Astrocyte of the spinal cord (primary cell): ENCODE data around the gene USP19.

ENCODE experiments used
- DNase-seq: peaks from one replicate; pipeline ENCODE4 v3.0.0; 2011; ENCODE audit warnings: low read depth, low spot score
- H3K4me3 ChIP-seq: 2 replicates; pipeline ENCODE4 v1.5.1; 2011; ENCODE audit warnings: low read depth, mild to moderate bottlenecking, low read length, moderate library complexity
- CTCF ChIP-seq: IDR thresholded peaks from 2 replicates; pipeline ENCODE4 v1.5.1; 2012; ENCODE audit warnings: low read depth, mild to moderate bottlenecking, low read length, inconsistent platforms
- in situ Hi-C: cut with HindIII; loops from 2 replicates; pipeline ENCODE4 v1.10.0; 2017; ENCODE audit warnings: low sequenced_read_pairs

The USP19 gene

DNA sequence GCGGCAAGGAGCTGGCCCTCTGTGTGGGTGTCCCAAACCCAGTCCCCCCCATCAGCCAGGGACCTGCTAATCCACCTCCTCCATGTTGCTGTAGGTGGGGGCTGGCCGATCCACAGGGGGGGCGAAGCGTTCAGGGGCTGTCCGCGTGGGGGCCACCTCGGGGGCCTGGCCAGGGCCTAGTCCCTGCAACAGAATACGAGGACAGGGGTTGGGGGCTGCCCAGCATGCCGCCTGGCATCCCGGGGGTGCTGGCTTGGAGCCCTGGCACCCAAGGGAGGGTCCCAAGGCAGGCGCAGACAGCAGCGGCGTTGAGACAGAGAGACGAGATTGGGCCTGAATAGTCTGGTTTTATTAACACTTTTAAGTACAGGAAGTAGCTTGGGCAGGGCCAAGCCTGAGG, 12.3 kb downstream of the USP19 start:
- TF ChIP-seq CTCF, result no peak
- in situ Hi-C loops, result no loop called here
- no peak overlapping the region for H3K4me3 ChIP-seq
- no peak for DNase-seq

- in situ Hi-C loops, result no loop called here
- peak; percentile 93 for DNase-seq
Measured at GRCh38 chr3:49104427-49105291, 16.0 kb downstream of the USP19 start, which contains the start of gene QARS1. QARS1 (minus strand) TSS chr3:49104757; CDS start chr3:49104733, 24 bp downstream.

DNA sequence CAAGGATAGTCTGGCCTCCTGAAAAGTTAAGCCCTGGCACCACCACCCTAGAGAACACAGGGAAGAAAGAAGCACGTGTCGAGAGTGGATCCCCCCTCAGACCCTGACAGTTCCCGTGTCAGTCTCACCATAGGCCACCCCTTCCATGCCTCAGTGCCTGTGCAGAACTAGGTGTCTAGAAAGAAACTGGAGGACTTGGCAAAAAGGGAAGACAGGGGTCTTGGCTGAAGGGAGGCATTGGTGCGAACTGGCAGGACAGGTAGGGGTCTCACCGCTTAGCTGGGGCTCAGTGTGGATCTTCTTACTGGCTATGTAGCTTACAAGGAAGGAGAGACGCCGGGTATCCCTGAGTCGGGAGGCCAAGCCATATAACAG, 16.6 kb downstream of the USP19 start:
- DNase-seq, result no peak
- H3K4me3 ChIP-seq, result peak overlapping the region; percentile 92
- in situ Hi-C loops, result no loop called here
- TF ChIP-seq CTCF, result no peak

More at GRCh38 chr3:49104427-49105291, 16.0 kb downstream of the USP19 start, which contains the start of gene QARS1:
- peak within 1 kb of the TSS; percentile 92 for H3K4me3 ChIP-seq
- no peak for TF ChIP-seq CTCF

DNA sequence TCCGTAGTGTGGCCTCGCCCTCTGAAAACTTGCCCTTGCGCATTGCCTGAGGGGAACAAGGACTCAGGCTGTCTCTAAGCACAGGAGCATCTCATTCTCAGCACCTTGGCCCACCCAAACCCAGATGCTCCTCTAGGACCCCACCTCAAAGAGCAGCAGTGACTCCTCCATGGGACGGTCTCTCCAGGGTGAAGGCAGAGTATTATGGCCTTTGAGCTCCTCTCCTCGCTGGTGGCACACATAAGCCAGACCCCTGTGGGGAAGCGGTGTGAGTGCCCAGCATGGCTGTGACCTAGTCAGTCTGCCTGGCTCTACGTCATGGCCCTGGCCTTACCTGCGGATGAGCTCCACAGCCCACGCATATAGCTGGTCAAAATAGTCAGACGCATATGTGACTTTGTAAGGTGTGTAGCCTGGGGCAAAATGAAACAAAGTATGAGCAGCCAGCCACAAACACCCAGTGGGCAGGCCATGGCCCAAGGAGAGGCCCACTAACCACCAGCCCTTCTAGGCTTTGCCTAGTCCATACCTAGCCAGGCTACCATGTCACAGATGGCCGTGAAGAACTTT, 20.5 kb downstream of the USP19 start:
- DNase-seq, result no peak
- H3K4me3 ChIP-seq, result no peak overlapping the region
- in situ Hi-C loops, result no loop called here
- no peak for TF ChIP-seq CTCF

DNA sequence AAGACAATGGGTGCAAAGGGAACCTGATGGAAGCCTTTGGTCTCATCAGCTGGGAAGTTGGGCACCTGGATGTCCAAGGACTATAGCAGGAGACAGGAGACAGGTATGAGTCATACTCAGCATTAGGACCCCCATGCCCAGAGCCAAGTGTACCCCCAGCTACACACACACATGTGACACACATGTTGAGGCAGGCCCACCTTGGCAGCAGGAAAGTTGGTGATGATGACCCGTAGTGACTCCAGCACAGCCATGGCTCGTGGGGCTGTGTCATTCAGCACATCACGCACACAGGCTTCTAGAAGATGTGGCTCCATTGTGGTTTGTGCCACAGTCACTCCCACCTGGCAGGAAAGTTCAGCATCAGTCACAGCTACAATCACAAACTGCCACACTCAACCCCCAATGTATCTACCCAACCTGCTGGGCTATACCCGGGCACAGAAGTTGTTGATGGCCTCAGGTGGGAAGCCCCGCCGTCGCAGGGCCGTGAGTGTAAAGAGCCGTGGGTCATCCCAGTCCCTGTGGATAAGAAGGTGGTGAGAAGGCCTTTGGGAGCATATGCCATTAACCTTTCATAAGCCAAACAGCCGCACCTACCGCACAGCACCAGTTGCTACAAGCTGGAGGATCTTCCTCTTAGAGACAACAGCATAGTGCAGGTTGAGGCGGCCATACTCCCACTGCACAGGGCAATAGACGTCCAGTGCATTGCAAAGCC, 21.6 kb downstream of the USP19 start:
- no peak overlapping the region for H3K4me3 ChIP-seq

More for the DNA sequence above, 21.6 kb downstream of the USP19 start:
- DNase-seq, result no peak
- TF ChIP-seq CTCF, result no peak
- in situ Hi-C loops, result no loop called here
